ENCODE measurements around the gene SLC22A13.
"Not testable (repeated sequence)": the region's sequence is repeated elsewhere in the genome, so short reads cannot be mapped to it uniquely, and the experiment has no call there.

The SLC22A13 gene

GRCh38 chr3:38297947-38298711, 32.5 kb downstream of the SLC22A13 start:
- peak; percentile 7 for DNase-seq (ENCODE audit: low spot score)

GRCh38 chr3:38306941-38307340, 41.3 kb downstream of the SLC22A13 start:
- no peak for DNase-seq (ENCODE audit: low spot score)

- no peak for DNase-seq (ENCODE audit: low spot score)
Observed at GRCh38 chr3:38307599-38307998, 42.0 kb downstream of the SLC22A13 start.

- DNase-seq (ENCODE audit: low spot score): no peak
Observed at GRCh38 chr3:38308456-38308855, 42.8 kb downstream of the SLC22A13 start.

GRCh38 chr3:38311476-38311875, 45.9 kb downstream of the SLC22A13 start:
- DNase-seq (ENCODE audit: low spot score): no peak

- no peak for DNase-seq (ENCODE audit: low spot score)
Observed at GRCh38 chr3:38311941-38312340, 46.3 kb downstream of the SLC22A13 start.

- DNase-seq (ENCODE audit: low spot score): no peak
Observed at GRCh38 chr3:38312356-38312755, 46.7 kb downstream of the SLC22A13 start.

- no peak for DNase-seq (ENCODE audit: low spot score)
Observed at GRCh38 chr3:38313263-38313662, 47.7 kb downstream of the SLC22A13 start.

GRCh38 chr3:38313695-38314094, 48.1 kb downstream of the SLC22A13 start:
- no peak for DNase-seq (ENCODE audit: low spot score)

GRCh38 chr3:38314112-38314763, 48.6 kb downstream of the SLC22A13 start:
- no peak for DNase-seq (ENCODE audit: low spot score)

- no peak for DNase-seq (ENCODE audit: low spot score)
Observed at GRCh38 chr3:38314764-38315487, 49.3 kb downstream of the SLC22A13 start.

GRCh38 chr3:38315488-38316230, 50.0 kb downstream of the SLC22A13 start:
- no peak for DNase-seq (ENCODE audit: low spot score)

- DNase-seq (ENCODE audit: low spot score): no peak
Observed at GRCh38 chr3:38316356-38317191, 51.0 kb downstream of the SLC22A13 start.

- no peak for DNase-seq (ENCODE audit: low spot score)
Observed at GRCh38 chr3:38317192-38317759, 51.7 kb downstream of the SLC22A13 start.

GRCh38 chr3:38318766-38319671, 53.4 kb downstream of the SLC22A13 start:
- no peak for DNase-seq (ENCODE audit: low spot score)

GRCh38 chr3:38320638-38321037, 55.0 kb downstream of the SLC22A13 start:
- not testable (repeated sequence) for DNase-seq (ENCODE audit: low spot score)

- no peak for DNase-seq (ENCODE audit: low spot score)
Observed at GRCh38 chr3:38323060-38323459, 57.4 kb downstream of the SLC22A13 start.

GRCh38 chr3:38325256-38325655, 59.6 kb downstream of the SLC22A13 start:
- DNase-seq (ENCODE audit: low spot score): no peak

- peak; percentile 48 for DNase-seq (ENCODE audit: low spot score)
Observed at GRCh38 chr3:38327335-38328009, 61.9 kb downstream of the SLC22A13 start.
